CD4-positive, alpha-beta T cell treated with Interleukin-15 for 4 hours (primary cell): ENCODE measurements around the gene ECHDC1.
"Not testable (repeated sequence)": the region's sequence is repeated elsewhere in the genome, so short reads cannot be mapped to it uniquely, and the experiment has no call there.

Experiments used
- DNase-seq: peaks from one replicate; pipeline ENCODE4 v3.0.0-alpha.2; 2020; ENCODE audit warnings: low spot score

Gene ECHDC1

GRCh38 chr6:127342946-127343808, at the start of gene ECHDC1:
Gene ECHDC1 (minus strand): TSS chr6:127343609. CDS start chr6:127331028, 12,581 bp downstream.
- DNase-seq: peak; percentile 70

GRCh38 chr6:127392301-127392700, 48.9 kb upstream of the ECHDC1 start:
- no peak for DNase-seq

GRCh38 chr6:127391094-127391953, 47.9 kb upstream of the ECHDC1 start:
- DNase-seq: no peak

- DNase-seq: no peak
Observed at GRCh38 chr6:127389706-127390105, 46.3 kb upstream of the ECHDC1 start.

GRCh38 chr6:127385668-127386430, 42.4 kb upstream of the ECHDC1 start:
- no peak for DNase-seq

GRCh38 chr6:127384848-127385247, 41.4 kb upstream of the ECHDC1 start:
- DNase-seq: not testable (repeated sequence)

- no peak for DNase-seq
Observed at GRCh38 chr6:127383988-127384387, 40.6 kb upstream of the ECHDC1 start.

- no peak for DNase-seq
Observed at GRCh38 chr6:127382413-127382812, 39.0 kb upstream of the ECHDC1 start.

GRCh38 chr6:127381384-127381783, 38.0 kb upstream of the ECHDC1 start:
- no peak for DNase-seq

- no peak for DNase-seq
Observed at GRCh38 chr6:127376685-127377084, 33.3 kb upstream of the ECHDC1 start.

GRCh38 chr6:127367023-127367375, 23.6 kb upstream of the ECHDC1 start:
- DNase-seq: no peak

- no peak for DNase-seq
Observed at GRCh38 chr6:127366282-127367022, 23.0 kb upstream of the ECHDC1 start.

GRCh38 chr6:127365874-127366273, 22.5 kb upstream of the ECHDC1 start:
- DNase-seq: no peak

GRCh38 chr6:127352524-127352923, 9.1 kb upstream of the ECHDC1 start:
- no peak for DNase-seq

GRCh38 chr6:127349980-127350379, 6.6 kb upstream of the ECHDC1 start:
- no peak for DNase-seq

GRCh38 chr6:127348028-127348661, 4.7 kb upstream of the ECHDC1 start:
- no peak for DNase-seq

- DNase-seq: no peak
Observed at GRCh38 chr6:127347178-127347577, 3.8 kb upstream of the ECHDC1 start.

- DNase-seq: no peak
Observed at GRCh38 chr6:127345521-127345920, 2.1 kb upstream of the ECHDC1 start.

GRCh38 chr6:127343809-127344659, 625 bp upstream of the ECHDC1 start:
- DNase-seq: no peak

GRCh38 chr6:127342296-127342945, 988 bp downstream of the ECHDC1 start:
- no peak for DNase-seq
